Suprapubic skin (tissue), 4 donors: Measurements from ENCODE around the gene RHOT1. TPM values are rescaled to one million over a fixed set of nuclear protein-coding genes. Genes with fewer than 3 reads are reported as not detected.

ENCODE experiments used
- DNase-seq, 2 donors: peaks; one replicate each; pipeline ENCODE4 v3.0.0-alpha.2; 2019; ENCODE audit warnings: low spot score in 2 of 2
- H3K27ac ChIP-seq: fragments of 200-600 bp; sonication (generic); one replicate; pipeline ENCODE4 v1.5.1; 2019
- H3K27me3 ChIP-seq: fragments of 200-600 bp; sonication (generic); one replicate; pipeline ENCODE4 v1.5.1; 2019
- H3K36me3 ChIP-seq: fragments of 200-600 bp; sonication (generic); one replicate; pipeline ENCODE4 v1.5.1; 2019
- H3K4me1 ChIP-seq: fragments of 200-600 bp; sonication (generic); one replicate; pipeline ENCODE4 v1.5.1; 2019
- H3K4me3 ChIP-seq: fragments of 200-600 bp; sonication (generic); one replicate; pipeline ENCODE4 v1.5.1; 2019; ENCODE audit warnings: mild to moderate bottlenecking
- H3K9me3 ChIP-seq: fragments of 200-600 bp; sonication (generic); one replicate; pipeline ENCODE4 v1.5.1; 2019
- CTCF ChIP-seq, 2 donors: fragments of 200-600 bp in 1 of 2; fragments of 450-650 bp in 1 of 2; sonication (generic) in 1 of 2; IDR thresholded peaks; one replicate each; pipeline ENCODE4 v1.5.1; 2016 to 2019; ENCODE audit warnings: antibody characterized with exemption in 2 of 2, mild to moderate bottlenecking in 1 of 2, moderate library complexity in 1 of 2
- EP300 ChIP-seq: sonication (generic); formaldehyde crosslinking; IDR thresholded peaks from one replicate; pipeline ENCODE4 v1.6.1; 2017; ENCODE audit warnings: antibody characterized with exemption
- POLR2A ChIP-seq, 2 donors: fragments of 450-650 bp; IDR thresholded peaks; one replicate each; pipeline ENCODE4 v1.6.1; 2017; ENCODE audit warnings: antibody characterized with exemption in 2 of 2, mild to moderate bottlenecking in 2 of 2, moderate library complexity in 2 of 2
- POLR2AphosphoS5 ChIP-seq, 3 donors: sonication (generic); formaldehyde crosslinking; IDR thresholded peaks; one replicate each; pipeline ENCODE4 v1.6.1; 2017; ENCODE audit warnings: antibody characterized with exemption in 3 of 3
- WGBS: methylation state at CpG from one replicate; pipeline ENCODE4 v1.1.5; 2018; 5-methylcytosine and 5-hydroxymethylcytosine counted together
- total RNA-seq, 4 donors: library from RNA; depleted of rRNA; stranded (reverse); fragments of >200 nt; gene quantifications; one replicate each; pipeline ENCODE4 v1.1.0, GENCODE V29; 2016

RHOT1 gene
- total RNA-seq, 4 donors from 2014 or later: 50.0 to 102 (median 61.4) TPM

GRCh38 chr17:32120141-32120540 is 22.2 kb upstream of the RHOT1 start:
- Histone ChIP-seq H3K36me3 (no peaks in the 10 kb centered on the region), H3K9me3 (no peaks in the 10 kb centered on the region), H3K4me1 (peaks cover 31% of the 10 kb centered on the region), H3K4me3 (no peak overlapping the region), H3K27ac (peak overlapping the region; percentile 72), H3K27me3 (peaks cover 3% of the 10 kb centered on the region)
- 54% methylated on average over 4 of the region's 4 CpGs for WGBS
- TF ChIP-seq CTCF (IDR thresholded peaks at IDR 0.05) (no peak), EP300 (no peak), POLR2AphosphoS5 (IDR thresholded peaks at IDR 0.05) (no peak), POLR2A (IDR thresholded peaks at IDR 0.05) (no peak)
- no peak for DNase-seq

DNA sequence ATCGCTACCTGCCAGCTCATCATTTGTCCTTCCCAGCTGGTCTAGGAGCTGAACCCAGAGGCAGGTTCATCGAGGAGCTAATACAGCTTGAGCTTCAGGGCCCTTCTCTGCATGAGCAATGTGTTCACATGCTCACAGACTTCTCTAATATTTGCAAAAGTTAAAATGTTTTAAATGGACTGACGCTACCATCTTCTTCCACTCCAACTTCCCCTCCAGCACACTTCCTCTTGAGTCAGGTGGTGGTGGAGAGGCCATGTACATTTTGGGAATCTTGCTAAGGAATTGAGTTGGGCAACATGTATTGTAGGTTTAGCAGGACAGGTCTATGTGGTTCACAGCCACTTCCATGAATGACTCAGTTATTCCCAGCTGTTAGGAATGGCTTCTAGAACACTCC is 21.6 kb upstream of the RHOT1 start:
- H3K4me1 ChIP-seq: peaks cover 29% of the 10 kb centered on the region
- no peak overlapping the region for H3K4me3 ChIP-seq
- peaks cover 3% of the 10 kb centered on the region for H3K27me3 ChIP-seq
- no peaks in the 10 kb centered on the region for H3K9me3 ChIP-seq
- H3K27ac ChIP-seq: peak overlapping the region; percentile 72
- WGBS: 73% methylated on average over 3 of the region's 3 CpGs
- TF ChIP-seq POLR2A (IDR thresholded peaks at IDR 0.05) (no peak), CTCF (IDR thresholded peaks at IDR 0.05) (no peak), POLR2AphosphoS5 (IDR thresholded peaks at IDR 0.05) (no peak)
- no peak for DNase-seq
- H3K36me3 ChIP-seq: no peaks in the 10 kb centered on the region

GRCh38 chr17:32123782-32124181 is 18.5 kb upstream of the RHOT1 start:
- 67% methylated on average over 6 of the region's 6 CpGs for WGBS
- TF ChIP-seq POLR2A (IDR thresholded peaks at IDR 0.05) (no peak), POLR2AphosphoS5 (IDR thresholded peaks at IDR 0.05) (no peak)
- H3K27ac ChIP-seq: no peak overlapping the region
- H3K36me3 ChIP-seq: no peaks in the 10 kb centered on the region
- DNase-seq: no peak
- peaks cover 49% of the 10 kb centered on the region for H3K4me1 ChIP-seq
- no peak overlapping the region for H3K4me3 ChIP-seq
- H3K9me3 ChIP-seq: no peaks in the 10 kb centered on the region
- H3K27me3 ChIP-seq: no peaks in the 10 kb centered on the region

DNA sequence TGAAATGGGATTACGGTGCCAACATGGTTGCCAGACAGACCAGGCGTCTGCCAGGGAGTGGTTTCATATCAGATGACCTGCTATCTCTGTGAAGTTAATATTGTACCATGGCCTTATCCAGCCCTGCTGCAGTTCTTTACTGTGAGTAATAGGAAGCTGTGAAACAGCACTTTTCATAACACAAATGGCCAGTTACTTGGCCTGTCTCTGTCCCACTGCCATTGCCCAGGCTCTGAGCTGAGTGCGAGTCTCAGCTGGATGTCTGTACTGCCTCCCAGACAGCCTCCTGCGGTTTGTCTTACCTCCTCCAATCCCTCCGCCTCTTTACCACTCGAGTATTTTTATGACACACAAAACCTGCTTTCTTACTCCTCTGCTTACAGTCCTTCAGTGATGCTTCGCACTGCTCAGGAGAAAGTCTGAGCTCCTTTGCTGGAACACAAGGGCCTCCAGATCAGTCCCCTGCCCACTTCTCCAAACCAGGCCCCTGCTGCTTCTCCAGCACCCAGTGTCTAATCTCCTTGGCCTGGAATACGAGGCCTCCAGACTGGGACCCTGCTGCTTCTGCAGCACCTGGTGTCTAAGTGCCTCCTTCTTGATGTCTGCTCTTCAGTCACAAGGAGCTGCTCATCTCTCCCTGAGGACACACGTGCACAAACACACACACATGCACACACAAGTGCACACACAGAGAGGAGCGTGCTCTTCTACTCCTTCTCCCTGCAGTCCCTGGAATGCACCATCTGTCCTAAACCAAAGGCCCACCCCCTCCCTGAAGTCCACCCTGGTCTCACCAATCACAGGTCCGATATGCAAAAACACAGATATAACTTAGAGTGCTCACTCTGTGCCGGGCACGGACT is 17.1 kb upstream of the RHOT1 start:
- no peak for DNase-seq
- no peak for TF ChIP-seq EP300
- TF ChIP-seq POLR2A (IDR thresholded peaks at IDR 0.05): no peak
- no peak for TF ChIP-seq CTCF (IDR thresholded peaks at IDR 0.05)
- TF ChIP-seq POLR2AphosphoS5 (IDR thresholded peaks at IDR 0.05): no peak
- 69% methylated on average over 13 of the region's 13 CpGs for WGBS

DNA sequence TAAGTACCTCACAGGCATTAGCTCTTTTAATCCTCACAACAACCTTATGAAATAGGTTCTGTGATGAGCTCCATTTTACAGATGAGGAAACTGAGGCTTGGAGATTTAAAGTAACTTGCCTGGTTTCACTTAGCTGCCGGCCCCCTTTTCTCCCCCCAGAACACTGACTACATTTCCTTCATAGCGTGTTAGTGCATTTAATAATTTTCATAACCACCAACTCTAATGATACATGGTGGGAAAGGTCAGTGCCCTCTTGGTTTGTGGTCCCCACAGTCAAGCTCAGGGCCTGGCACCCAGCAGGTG is 16.5 kb upstream of the RHOT1 start:
- no peak overlapping the region for H3K4me3 ChIP-seq
- WGBS: 100% methylated on average over 2 of the region's 2 CpGs
- H3K36me3 ChIP-seq: no peaks in the 10 kb centered on the region
- no peak for DNase-seq
- H3K27me3 ChIP-seq: no peaks in the 10 kb centered on the region
- peaks cover 30% of the 10 kb centered on the region for H3K4me1 ChIP-seq
- H3K9me3 ChIP-seq: no peaks in the 10 kb centered on the region
- TF ChIP-seq CTCF (IDR thresholded peaks at IDR 0.05): no peak
- TF ChIP-seq EP300: no peak
- TF ChIP-seq POLR2A (IDR thresholded peaks at IDR 0.05): no peak
- TF ChIP-seq POLR2AphosphoS5 (IDR thresholded peaks at IDR 0.05): no peak
- no peak overlapping the region for H3K27ac ChIP-seq

More for the DNA sequence above, 17.1 kb upstream of the RHOT1 start:
- no peaks in the 10 kb centered on the region for H3K9me3 ChIP-seq
- H3K27me3 ChIP-seq: no peaks in the 10 kb centered on the region
- H3K4me1 ChIP-seq: peaks cover 36% of the 10 kb centered on the region
- peak overlapping the region; percentile 11 for H3K27ac ChIP-seq
- no peak overlapping the region for H3K4me3 ChIP-seq
- H3K36me3 ChIP-seq: no peaks in the 10 kb centered on the region
